ENCODE data around the gene TMEM182.
A peak's percentile ranks its signal among the peaks of the same experiment; 100 is the strongest.

The TMEM182 gene

GRCh38 chr2:102801858-102802699 is 40.2 kb downstream of the TMEM182 start:
- DNase-seq (ENCODE audit: low spot score), result no peak

- DNase-seq (ENCODE audit: low spot score), result no peak
These were observed 41.4 kb downstream of the TMEM182 start for GRCh38 chr2:102803041-102803896.

GRCh38 chr2:102803897-102804217 is 42.0 kb downstream of the TMEM182 start:
- DNase-seq (ENCODE audit: low spot score), result no peak

GRCh38 chr2:102806250-102806837 is 44.5 kb downstream of the TMEM182 start:
- DNase-seq (ENCODE audit: low spot score), result peak; percentile 62

- no peak for DNase-seq (ENCODE audit: low spot score)
These were observed 47.7 kb downstream of the TMEM182 start for GRCh38 chr2:102809291-102810189.

- no peak for DNase-seq (ENCODE audit: low spot score)
These were observed 53.5 kb downstream of the TMEM182 start for GRCh38 chr2:102815285-102815684.

- no peak for DNase-seq (ENCODE audit: low spot score)
These were observed 65.1 kb downstream of the TMEM182 start for GRCh38 chr2:102826904-102827303.

GRCh38 chr2:102832789-102833188 is 71.0 kb downstream of the TMEM182 start:
- no peak for DNase-seq (ENCODE audit: low spot score)

GRCh38 chr2:102834523-102835273 is 72.9 kb downstream of the TMEM182 start:
- no peak for DNase-seq (ENCODE audit: low spot score)

- no peak for DNase-seq (ENCODE audit: low spot score)
These were observed 75.9 kb downstream of the TMEM182 start for GRCh38 chr2:102837626-102838198.

- peak; percentile 55 for DNase-seq (ENCODE audit: low spot score)
These were observed 78.0 kb downstream of the TMEM182 start for GRCh38 chr2:102839668-102840388.

GRCh38 chr2:102841107-102841840 is 79.4 kb downstream of the TMEM182 start:
- peak; percentile 63 for DNase-seq (ENCODE audit: low spot score)

- DNase-seq (ENCODE audit: low spot score), result no peak
These were observed 82.1 kb downstream of the TMEM182 start for GRCh38 chr2:102843764-102844443.

GRCh38 chr2:102844911-102845310 is 83.1 kb downstream of the TMEM182 start:
- no peak for DNase-seq (ENCODE audit: low spot score)

- DNase-seq (ENCODE audit: low spot score), result no peak
These were observed 86.6 kb downstream of the TMEM182 start for GRCh38 chr2:102848366-102848839.

- DNase-seq (ENCODE audit: low spot score), result no peak
These were observed 89.1 kb downstream of the TMEM182 start for GRCh38 chr2:102850888-102851287.

GRCh38 chr2:102852867-102853266 is 91.0 kb downstream of the TMEM182 start:
- no peak for DNase-seq (ENCODE audit: low spot score)
